Sigmoid colon (tissue), 7 donors: ENCODE data around the gene ACTN2. TPM values are rescaled to one million over a fixed set of nuclear protein-coding genes. Genes with fewer than 3 reads are reported as not detected.
"Not testable (repeated sequence)": the region's sequence is repeated elsewhere in the genome, so short reads cannot be mapped to it uniquely, and the experiment has no call there.

Experiments used
- DNase-seq: peaks from one replicate; pipeline ENCODE4 v3.0.0-alpha.2; 2019
- H3K27ac ChIP-seq, 4 donors: fragments of 200-600 bp; sonication (generic); one replicate each; pipeline ENCODE4 v1.5.1; 2016 to 2019; ENCODE audit warnings: mild to moderate bottlenecking in 1 of 4
- H3K27me3 ChIP-seq, 3 donors: fragments of 200-600 bp; sonication (generic); one replicate each; pipeline ENCODE4 v1.5.1; 2019; ENCODE audit warnings: mild to moderate bottlenecking in 1 of 3
- H3K36me3 ChIP-seq, 4 donors: fragments of 200-600 bp; sonication (generic); one replicate each; pipeline ENCODE4 v1.5.1; 2016 to 2019
- H3K4me1 ChIP-seq, 4 donors: fragments of 200-600 bp; sonication (generic); one replicate each; pipeline ENCODE4 v1.5.1; 2017 to 2019
- H3K4me3 ChIP-seq, 4 donors: fragments of 200-600 bp; sonication (generic); one replicate each; pipeline ENCODE4 v1.5.1; 2017 to 2019; ENCODE audit warnings: mild to moderate bottlenecking in 2 of 4, moderate library complexity in 1 of 4
- H3K9me3 ChIP-seq, 4 donors: fragments of 200-600 bp in 3 of 4; sonication (generic) in 3 of 4; one replicate each; pipeline versions ENCODE4 v1.5.1 to v1.6.1; 2013 to 2019
- EP300 ChIP-seq, 4 donors: sonication (generic); formaldehyde crosslinking; IDR thresholded peaks; one replicate each; pipeline ENCODE4 v1.6.1; 2017; ENCODE audit warnings: antibody characterized with exemption in 4 of 4
- POLR2A ChIP-seq, 2 donors: fragments of 450-650 bp; IDR thresholded peaks; one replicate each; pipeline ENCODE4 v1.6.1; 2016; ENCODE audit warnings: antibody characterized with exemption in 2 of 2, mild to moderate bottlenecking in 2 of 2, moderate library complexity in 2 of 2
- POLR2AphosphoS5 ChIP-seq, 4 donors: sonication (generic); formaldehyde crosslinking; IDR thresholded peaks; one replicate each; pipeline ENCODE4 v1.6.1; 2017; ENCODE audit warnings: antibody characterized with exemption in 4 of 4
- WGBS, 2 donors: extraction: QIAGEN DNeasy Blood & Tissue Kit; methylation state at CpG; one replicate each; pipeline ENCODE4 v1.1.7; 2013; 5-methylcytosine and 5-hydroxymethylcytosine counted together
- intact Hi-C: fragments of 100-400 bp; cut with DNase I; formaldehyde crosslinking; loops from one replicate; pipeline ENCODE4 v1.15.1; 2023
- polyA plus RNA-seq, 3 donors: library from polyadenylated mRNA; stranded (reverse); fragments of 200-250 nt; gene quantifications; one replicate each; pipeline ENCODE4 v1.2.3, GENCODE V29; 2013
- total RNA-seq, 4 donors: library from RNA; depleted of rRNA; stranded (reverse); fragments of >200 nt; gene quantifications; one replicate each; pipeline ENCODE4 v1.1.0, GENCODE V29; 2016
- TF ChIP-seq, protein P1 (sequence below), 4 experiments: fragments of 450-650 bp in 3 of 4; fragments of 200-600 bp in 1 of 4; IDR thresholded peaks; one replicate each; pipeline ENCODE4 v1.5.1; 2016 to 2019; ENCODE audit warnings: antibody characterized with exemption in 4 of 4, mild to moderate bottlenecking in 3 of 4, moderate library complexity in 2 of 4
- donor health status: healthy with polysubstance abuse.
- donor health status: Bipolar disorder and iron deficiency.
- donor health status: healthy.

ACTN2 gene
- total and polyA plus RNA-seq, 7 donors, result 0.36 to 1.8 (median 0.91) TPM; not detected in 1

DNA sequence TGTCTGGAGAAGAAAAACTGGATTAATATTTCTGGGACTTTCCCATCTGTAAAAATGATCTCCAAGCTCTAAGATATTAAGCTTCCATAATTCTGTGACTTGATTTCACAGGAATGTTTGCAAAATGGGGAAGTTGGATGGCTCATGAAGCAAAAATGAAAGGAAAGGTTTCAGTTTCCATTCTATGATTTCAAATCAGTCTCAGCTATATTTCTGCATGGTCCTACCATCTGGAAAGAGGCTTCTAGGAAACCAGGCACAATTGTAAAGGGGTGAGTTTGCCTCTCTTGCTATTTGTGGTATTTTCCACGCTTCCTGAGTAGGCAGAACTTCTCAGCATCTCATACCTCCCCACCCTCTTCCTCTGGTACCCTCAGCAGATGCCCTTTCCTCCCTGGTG lies 22.4 kb upstream of the ACTN2 start:
- Histone ChIP-seq H3K4me1 (no peaks in the 10 kb centered on the region), H3K9me3 (no peaks in the 10 kb centered on the region), H3K36me3 (no peaks in the 10 kb centered on the region), H3K27ac (no peak overlapping the region), H3K4me3 (no peak overlapping the region), H3K27me3 (no peaks in the 10 kb centered on the region)
- WGBS, 2 donors, result 35 to 51% methylated on average over 1 of the region's 1 CpG
- no peak for DNase-seq
- TF ChIP-seq POLR2A (IDR thresholded peaks at IDR 0.05) (no peak), EP300 (IDR thresholded peaks at IDR 0.05) (no peak), POLR2AphosphoS5 (IDR thresholded peaks at IDR 0.05) (no peak)
- TF ChIP-seq, protein P1, sequence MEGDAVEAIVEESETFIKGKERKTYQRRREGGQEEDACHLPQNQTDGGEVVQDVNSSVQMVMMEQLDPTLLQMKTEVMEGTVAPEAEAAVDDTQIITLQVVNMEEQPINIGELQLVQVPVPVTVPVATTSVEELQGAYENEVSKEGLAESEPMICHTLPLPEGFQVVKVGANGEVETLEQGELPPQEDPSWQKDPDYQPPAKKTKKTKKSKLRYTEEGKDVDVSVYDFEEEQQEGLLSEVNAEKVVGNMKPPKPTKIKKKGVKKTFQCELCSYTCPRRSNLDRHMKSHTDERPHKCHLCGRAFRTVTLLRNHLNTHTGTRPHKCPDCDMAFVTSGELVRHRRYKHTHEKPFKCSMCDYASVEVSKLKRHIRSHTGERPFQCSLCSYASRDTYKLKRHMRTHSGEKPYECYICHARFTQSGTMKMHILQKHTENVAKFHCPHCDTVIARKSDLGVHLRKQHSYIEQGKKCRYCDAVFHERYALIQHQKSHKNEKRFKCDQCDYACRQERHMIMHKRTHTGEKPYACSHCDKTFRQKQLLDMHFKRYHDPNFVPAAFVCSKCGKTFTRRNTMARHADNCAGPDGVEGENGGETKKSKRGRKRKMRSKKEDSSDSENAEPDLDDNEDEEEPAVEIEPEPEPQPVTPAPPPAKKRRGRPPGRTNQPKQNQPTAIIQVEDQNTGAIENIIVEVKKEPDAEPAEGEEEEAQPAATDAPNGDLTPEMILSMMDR (IDR thresholded peaks at IDR 0.05), result no peak
- intact Hi-C loops, result no loop called here

GRCh38 chr1:236668909-236669308 lies 17.4 kb upstream of the ACTN2 start:
- H3K4me3 ChIP-seq, H3K27me3 ChIP-seq, H3K9me3 ChIP-seq, DNase-seq, intact Hi-C loops, H3K27ac ChIP-seq, H3K36me3 ChIP-seq, H3K4me1 ChIP-seq: not testable (repeated sequence)
- 91 to 92% methylated on average over 5 of the region's 5 CpGs for WGBS, 2 donors

- 48 to 75% methylated on average over 7 of the region's 7 CpGs for WGBS, 2 donors
- H3K27ac ChIP-seq, result no peak overlapping the region
- H3K4me1 ChIP-seq, result no peaks in the 10 kb centered on the region
- H3K9me3 ChIP-seq, result no peaks in the 10 kb centered on the region
- H3K27me3 ChIP-seq, result no peaks in the 10 kb centered on the region
- TF ChIP-seq EP300 (IDR thresholded peaks at IDR 0.05) (no peak), POLR2A (IDR thresholded peaks at IDR 0.05) (no peak), POLR2AphosphoS5 (IDR thresholded peaks at IDR 0.05) (no peak)
- TF ChIP-seq, protein P1 (IDR thresholded peaks at IDR 0.05), result no peak
- DNase-seq, result no peak
- intact Hi-C loops, result no loop called here
- H3K4me3 ChIP-seq, result no peak overlapping the region
- no peaks in the 10 kb centered on the region for H3K36me3 ChIP-seq
Measured at GRCh38 chr1:236670060-236670459, 16.2 kb upstream of the ACTN2 start.

DNA sequence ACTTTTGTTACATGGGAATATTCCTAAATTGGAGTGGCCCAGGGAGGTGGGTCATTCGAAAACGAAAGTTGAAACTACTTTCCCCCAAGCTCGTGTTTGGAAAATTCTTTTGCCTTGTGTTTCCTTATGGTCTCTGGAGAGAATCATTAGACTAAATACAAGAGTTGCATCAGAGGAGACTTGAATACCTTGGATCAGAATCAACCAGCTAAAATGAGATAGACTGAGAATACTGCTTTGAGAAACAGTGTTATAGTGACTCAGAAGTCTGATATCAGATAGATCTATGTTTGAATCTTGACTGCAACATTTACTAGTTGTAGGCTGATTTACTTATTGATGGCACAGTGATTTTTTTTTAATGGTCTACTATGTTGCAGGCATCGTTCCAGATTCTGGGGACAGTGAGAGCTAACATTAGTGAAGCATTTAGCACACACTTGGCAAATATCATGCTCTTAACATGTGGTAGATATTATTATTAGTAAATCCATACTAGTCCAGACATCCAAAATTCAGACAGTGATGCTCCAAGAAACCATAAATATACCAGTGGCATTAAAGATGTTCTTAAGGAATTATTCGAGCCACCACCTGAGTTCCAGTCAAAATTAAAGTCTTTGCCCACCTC lies 12.9 kb upstream of the ACTN2 start:
- WGBS, 2 donors, result 69 to 71% methylated on average over 5 of the region's 5 CpGs
- Histone ChIP-seq H3K27ac (no peak overlapping the region), H3K4me3 (no peak overlapping the region), H3K4me1 (no peaks in the 10 kb centered on the region), H3K9me3 (no peaks in the 10 kb centered on the region), H3K27me3 (no peaks in the 10 kb centered on the region), H3K36me3 (no peaks in the 10 kb centered on the region)
- intact Hi-C loops, result no loop called here
- peak in 1 of 4 donors; percentile 17 for TF ChIP-seq POLR2AphosphoS5 (IDR thresholded peaks at IDR 0.05)
- TF ChIP-seq, protein P1 (IDR thresholded peaks at IDR 0.05), result no peak
- DNase-seq, result no peak

GRCh38 chr1:236677641-236678235 lies 8.6 kb upstream of the ACTN2 start:
- Histone ChIP-seq H3K27me3 (no peaks in the 10 kb centered on the region), H3K27ac (no peak overlapping the region), H3K9me3 (no peaks in the 10 kb centered on the region), H3K36me3 (no peaks in the 10 kb centered on the region), H3K4me3 (no peak overlapping the region), H3K4me1 (no peaks in the 10 kb centered on the region)
- WGBS, 2 donors, result 61 to 90% methylated on average over 3 of the region's 3 CpGs
- no peak for DNase-seq
- intact Hi-C loops, result no loop called here
- no peak for TF ChIP-seq EP300 (IDR thresholded peaks at IDR 0.05)
- TF ChIP-seq POLR2AphosphoS5 (IDR thresholded peaks at IDR 0.05), result no peak
- TF ChIP-seq, protein P1 (IDR thresholded peaks at IDR 0.05), result no peak
- no peak for TF ChIP-seq POLR2A (IDR thresholded peaks at IDR 0.05)
